ENCODE data around the gene DYSF. TPM values are rescaled to one million over a fixed set of nuclear protein-coding genes. Genes with fewer than 3 reads are reported as not detected.
"Not testable (repeated sequence)": the region's sequence is repeated elsewhere in the genome, so short reads cannot be mapped to it uniquely, and the experiment has no call there.

DYSF gene
- total RNA-seq, 1 experiment from 2014 or later: 2.2 TPM

DNA sequence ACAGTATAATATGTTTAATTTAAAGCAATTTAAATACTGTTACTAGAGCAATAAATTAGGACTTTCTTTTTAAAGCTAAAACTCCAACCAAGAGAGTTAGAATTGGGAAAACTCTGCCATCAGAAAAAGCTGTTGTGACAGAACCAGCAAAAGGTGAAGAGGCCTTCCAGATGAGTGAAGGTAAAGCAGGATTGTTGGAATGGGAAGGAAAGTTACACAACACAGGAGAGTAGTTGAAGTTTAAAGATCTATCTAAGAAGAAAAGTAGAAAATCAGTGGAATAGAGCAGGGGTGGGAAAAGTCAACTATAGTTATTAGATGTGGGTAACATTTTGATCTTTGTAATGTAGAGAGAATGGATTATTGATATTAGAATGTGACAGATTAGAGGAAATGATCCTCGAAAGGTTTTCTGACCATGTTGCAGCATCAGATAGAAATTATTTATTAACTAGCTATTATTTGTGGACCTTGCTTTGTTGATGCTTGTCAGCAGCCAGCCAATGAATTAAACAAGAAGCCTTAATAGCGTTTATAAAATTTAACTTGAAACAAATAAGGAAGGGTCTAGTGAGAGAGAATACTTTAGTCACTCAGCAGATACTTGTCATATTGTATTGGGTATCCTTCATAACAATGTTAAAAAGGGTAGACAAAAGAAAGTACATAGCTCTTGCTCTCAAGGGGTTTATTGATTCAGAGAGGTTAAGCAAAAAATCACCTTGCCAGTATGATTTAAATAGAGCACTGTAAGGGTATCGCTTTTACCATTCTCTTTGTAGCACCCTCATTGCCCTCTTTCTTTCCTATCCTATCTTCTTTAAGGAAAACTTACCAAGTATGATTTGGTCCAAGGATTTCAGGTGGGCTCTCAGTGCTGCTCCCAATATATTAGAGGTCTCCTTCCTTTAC, 24.6 kb upstream of the DYSF start:
- TF ChIP-seq, protein P1, sequence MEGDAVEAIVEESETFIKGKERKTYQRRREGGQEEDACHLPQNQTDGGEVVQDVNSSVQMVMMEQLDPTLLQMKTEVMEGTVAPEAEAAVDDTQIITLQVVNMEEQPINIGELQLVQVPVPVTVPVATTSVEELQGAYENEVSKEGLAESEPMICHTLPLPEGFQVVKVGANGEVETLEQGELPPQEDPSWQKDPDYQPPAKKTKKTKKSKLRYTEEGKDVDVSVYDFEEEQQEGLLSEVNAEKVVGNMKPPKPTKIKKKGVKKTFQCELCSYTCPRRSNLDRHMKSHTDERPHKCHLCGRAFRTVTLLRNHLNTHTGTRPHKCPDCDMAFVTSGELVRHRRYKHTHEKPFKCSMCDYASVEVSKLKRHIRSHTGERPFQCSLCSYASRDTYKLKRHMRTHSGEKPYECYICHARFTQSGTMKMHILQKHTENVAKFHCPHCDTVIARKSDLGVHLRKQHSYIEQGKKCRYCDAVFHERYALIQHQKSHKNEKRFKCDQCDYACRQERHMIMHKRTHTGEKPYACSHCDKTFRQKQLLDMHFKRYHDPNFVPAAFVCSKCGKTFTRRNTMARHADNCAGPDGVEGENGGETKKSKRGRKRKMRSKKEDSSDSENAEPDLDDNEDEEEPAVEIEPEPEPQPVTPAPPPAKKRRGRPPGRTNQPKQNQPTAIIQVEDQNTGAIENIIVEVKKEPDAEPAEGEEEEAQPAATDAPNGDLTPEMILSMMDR (IDR thresholded peaks at IDR 0.05; ENCODE audit: insufficient read depth in 1 of 2, low read depth in 1 of 2, low read length in 1 of 2, severe bottlenecking in 1 of 2, unreplicated experiment in 1 of 2): no peak
- Histone ChIP-seq H3K27me3 (replicated peaks; ENCODE audit: control insufficient read depth, insufficient read depth, low read length) (no peaks in the 10 kb centered on the region), H3K4me3 (ENCODE audit: low read depth, low read length) (no peak overlapping the region), H3K9me3 (no peaks in the 10 kb centered on the region), H3K4me1 (no peaks in the 10 kb centered on the region), H3K36me3 (ENCODE audit: control insufficient read depth, insufficient read depth, low read length) (peaks cover 4% of the 10 kb centered on the region)
- H3K27ac Mint-ChIP-seq (ENCODE audit: unreplicated experiment): no peak overlapping the region
- BruUV-seq (replicated peaks): no TSS peak
- ChIA-PET POLR2A (no interaction called here), CTCF (no interaction called here)
- H3K9me3 Mint-ChIP-seq (ENCODE audit: unreplicated experiment): no peaks in the 10 kb centered on the region
- H3K36me3 Mint-ChIP-seq (ENCODE audit: insufficient read depth, unreplicated experiment): peaks cover 92% of the 10 kb centered on the region
- intact Hi-C loops (cut with micrococcal nuclease; ENCODE audit: unreplicated experiment): no loop called here
- H3K4me3 Mint-ChIP-seq (ENCODE audit: unreplicated experiment): no peak overlapping the region
- no peak for DNase-seq
- no peaks in the 10 kb centered on the region for H3K4me1 Mint-ChIP-seq (ENCODE audit: low read depth, unreplicated experiment)
- no peaks in the 10 kb centered on the region for H3K27me3 Mint-ChIP-seq (ENCODE audit: insufficient read depth, unreplicated experiment)

DNA sequence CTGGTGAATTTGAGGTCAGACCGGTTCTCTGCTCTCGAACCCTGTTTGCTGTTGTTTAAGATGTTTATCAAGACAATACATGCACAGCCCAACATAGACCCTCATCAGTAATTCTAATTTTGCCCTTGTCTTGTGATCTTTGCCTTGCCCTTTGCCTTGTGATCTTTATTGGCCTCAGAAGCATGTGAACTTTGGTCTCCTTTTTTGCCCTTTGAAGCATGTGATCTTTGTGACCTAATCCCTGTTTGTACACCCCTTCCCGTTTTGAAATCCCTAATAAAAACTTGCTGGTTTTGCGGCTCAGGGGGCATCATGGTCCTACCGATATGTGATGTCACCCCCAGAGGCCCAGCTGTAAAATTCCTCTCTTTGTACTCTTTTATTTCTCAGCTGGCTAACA, 8.2 kb upstream of the DYSF start:
- Mint-ChIP-seq H3K36me3 (ENCODE audit: insufficient read depth, unreplicated experiment) (peaks cover 43% of the 10 kb centered on the region), H3K4me1 (ENCODE audit: low read depth, unreplicated experiment) (peaks cover 30% of the 10 kb centered on the region)
- H3K36me3 ChIP-seq (ENCODE audit: control insufficient read depth, insufficient read depth, low read length); DNase-seq; H3K27me3 ChIP-seq (replicated peaks; ENCODE audit: control insufficient read depth, insufficient read depth, low read length); H3K4me1 ChIP-seq; intact Hi-C loops (cut with micrococcal nuclease; ENCODE audit: unreplicated experiment); POLR2A ChIA-PET; H3K27me3 Mint-ChIP-seq (ENCODE audit: insufficient read depth, unreplicated experiment); H3K9me3 Mint-ChIP-seq (ENCODE audit: unreplicated experiment); H3K4me3 ChIP-seq (ENCODE audit: low read depth, low read length); H3K4me3 Mint-ChIP-seq (ENCODE audit: unreplicated experiment); H3K9me3 ChIP-seq; CTCF ChIA-PET; H3K27ac Mint-ChIP-seq (ENCODE audit: unreplicated experiment); BruUV-seq (replicated peaks): not testable (repeated sequence)

DNA sequence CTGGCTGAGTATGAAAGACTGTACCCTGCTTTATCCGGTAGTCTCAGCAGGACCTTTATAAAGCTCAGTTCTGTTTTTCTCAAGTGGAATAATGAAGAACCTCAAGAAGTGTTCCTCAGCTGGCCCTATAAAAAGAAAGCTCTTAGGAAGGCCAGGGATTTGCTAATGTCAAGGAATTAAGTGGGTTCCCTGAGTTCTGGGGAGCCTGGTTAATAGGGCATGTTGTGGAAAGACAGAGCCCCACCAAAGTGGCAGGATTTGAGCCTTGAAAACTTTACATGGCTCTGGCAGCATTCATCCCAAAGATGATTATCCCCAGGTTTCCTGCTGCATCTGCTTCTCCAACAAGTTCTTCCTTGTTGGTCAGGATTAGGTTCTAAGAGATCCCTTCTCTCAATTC, 6.9 kb upstream of the DYSF start:
- Histone ChIP-seq H3K36me3 (ENCODE audit: control insufficient read depth, insufficient read depth, low read length) (no peaks in the 10 kb centered on the region), H3K27me3 (replicated peaks; ENCODE audit: control insufficient read depth, insufficient read depth, low read length) (no peaks in the 10 kb centered on the region), H3K9me3 (no peaks in the 10 kb centered on the region), H3K4me3 (ENCODE audit: low read depth, low read length) (no peak overlapping the region), H3K4me1 (no peaks in the 10 kb centered on the region)
- peaks cover 29% of the 10 kb centered on the region for H3K36me3 Mint-ChIP-seq (ENCODE audit: insufficient read depth, unreplicated experiment)
- H3K4me3 Mint-ChIP-seq (ENCODE audit: unreplicated experiment): no peak overlapping the region
- POLR2A ChIA-PET: no interaction called here
- peaks cover 10% of the 10 kb centered on the region for H3K9me3 Mint-ChIP-seq (ENCODE audit: unreplicated experiment)
- H3K27me3 Mint-ChIP-seq (ENCODE audit: insufficient read depth, unreplicated experiment): no peaks in the 10 kb centered on the region
- TF ChIP-seq, protein P1 (IDR thresholded peaks at IDR 0.05; ENCODE audit: insufficient read depth in 1 of 2, low read depth in 1 of 2, low read length in 1 of 2, severe bottlenecking in 1 of 2, unreplicated experiment in 1 of 2): no peak
- CTCF ChIA-PET: interaction anchor here (0.6 kb wide), 1 partner anchor 120 kb away, joined by 10 read pairs; no protein-coding TSS in a partner anchor
- intact Hi-C loops (cut with micrococcal nuclease; ENCODE audit: unreplicated experiment): no loop called here
- no peak overlapping the region for H3K27ac Mint-ChIP-seq (ENCODE audit: unreplicated experiment)
- no peak for DNase-seq
- no TSS peak for BruUV-seq (replicated peaks)
- peaks cover 33% of the 10 kb centered on the region for H3K4me1 Mint-ChIP-seq (ENCODE audit: low read depth, unreplicated experiment)

Measured in Caco-2 (cell line).